H9 (cell line): ENCODE measurements around the gene ANKRD27. TPM values are rescaled to one million over a fixed set of nuclear protein-coding genes. Genes with fewer than 3 reads are reported as not detected.
A peak's percentile ranks its signal among the peaks of the same experiment; 100 is the strongest.

Source experiments
- DNase-seq: peaks from one replicate; pipeline ENCODE4 v3.0.0-alpha.2; 2017
- H2AFZ ChIP-seq: one replicate; pipeline ENCODE4 v1.6.1; 2013; ENCODE audit warnings: mild to moderate bottlenecking, low read length, control low read depth, moderate library complexity
- H2AK5ac ChIP-seq: 2 replicates; pipeline ENCODE4 v1.6.1; 2013; ENCODE audit warnings: low read length, control low read depth, mixed read lengths; ENCODE audit not compliant: insufficient read length
- H2BK120ac ChIP-seq: one replicate; pipeline ENCODE4 v1.6.1; 2013; ENCODE audit warnings: low read depth, mild to moderate bottlenecking, low read length, control low read depth, inconsistent platforms; ENCODE audit not compliant: poor library complexity, severe bottlenecking
- H2BK12ac ChIP-seq: 2 replicates; pipeline ENCODE4 v1.6.1; 2013; ENCODE audit warnings: low read length, control low read depth, mixed read lengths, low read depth; ENCODE audit not compliant: insufficient read length
- H2BK15ac ChIP-seq: 2 replicates; pipeline ENCODE4 v1.6.1; 2013; ENCODE audit warnings: low read depth, low read length, control low read depth
- H2BK20ac ChIP-seq: one replicate; pipeline ENCODE4 v1.6.1; 2013; ENCODE audit warnings: low read depth, mild to moderate bottlenecking, low read length, control low read depth, inconsistent platforms; ENCODE audit not compliant: poor library complexity, severe bottlenecking
- H2BK5ac ChIP-seq: 2 replicates; pipeline ENCODE4 v1.6.1; 2013; ENCODE audit warnings: low read length, control low read depth, mixed read lengths; ENCODE audit not compliant: insufficient read length
- H3K14ac ChIP-seq: 2 replicates; pipeline ENCODE4 v1.6.1; 2013; ENCODE audit warnings: low read length, control low read depth; ENCODE audit not compliant: insufficient read depth
- H3K18ac ChIP-seq: 2 replicates; pipeline ENCODE4 v1.6.1; 2013; ENCODE audit warnings: low read depth, mild to moderate bottlenecking, mixed read lengths, low read length, control low read depth; ENCODE audit not compliant: insufficient read length
- H3K23ac ChIP-seq: 2 replicates; pipeline ENCODE4 v1.6.1; 2013; ENCODE audit warnings: low read length, control low read depth, mixed read lengths, low read depth; ENCODE audit not compliant: insufficient read length
- H3K23me2 ChIP-seq: 2 replicates; pipeline ENCODE4 v1.6.1; 2013; ENCODE audit warnings: low read depth, mild to moderate bottlenecking, mixed read lengths, low read length, control low read depth; ENCODE audit not compliant: insufficient read length, poor library complexity, severe bottlenecking
- H3K27ac ChIP-seq: 2 replicates; pipeline ENCODE4 v1.5.1; 2013; ENCODE audit warnings: low read length, control low read depth, mixed read lengths, low read depth; ENCODE audit not compliant: insufficient read length
- H3K27me3 ChIP-seq: 2 replicates; pipeline ENCODE4 v1.6.1; 2013; ENCODE audit warnings: low read length, control low read depth, inconsistent platforms; ENCODE audit not compliant: insufficient read depth
- H3K4ac ChIP-seq: 2 replicates; pipeline ENCODE4 v1.6.1; 2013; ENCODE audit warnings: low read depth, mild to moderate bottlenecking, control low read depth, inconsistent platforms, low read length, moderate library complexity
- H3K4me1 ChIP-seq: 2 replicates; pipeline ENCODE4 v1.6.1; 2013; ENCODE audit warnings: low read length, control low read depth, inconsistent platforms; ENCODE audit not compliant: insufficient read depth
- H3K4me2 ChIP-seq: 2 replicates; pipeline ENCODE4 v1.6.1; 2013; ENCODE audit warnings: low read length, control low read depth, mixed read lengths; ENCODE audit not compliant: insufficient read length, insufficient read depth
- H3K56ac ChIP-seq: 2 replicates; pipeline ENCODE4 v1.6.1; 2013; ENCODE audit warnings: low read depth, mild to moderate bottlenecking, mixed read lengths, low read length, control low read depth; ENCODE audit not compliant: insufficient read length
- H3K79me1 ChIP-seq: 2 replicates; pipeline ENCODE4 v1.6.1; 2013; ENCODE audit warnings: low read depth, mild to moderate bottlenecking, moderate library complexity, low read length, control low read depth, inconsistent platforms; ENCODE audit not compliant: insufficient read depth, poor library complexity, severe bottlenecking
- H3K79me2 ChIP-seq: 2 replicates; pipeline ENCODE4 v1.6.1; 2013; ENCODE audit warnings: low read length, control low read depth, inconsistent platforms; ENCODE audit not compliant: insufficient read depth
- H3K9ac ChIP-seq: 2 replicates; pipeline ENCODE4 v1.6.1; 2013; ENCODE audit warnings: low read length, control low read depth, mixed read lengths; ENCODE audit not compliant: insufficient read length; ENCODE audit errors: extremely low read depth
- H3K9me3 ChIP-seq: one replicate; pipeline ENCODE4 v1.6.1; 2013; ENCODE audit warnings: low read depth, low read length, inconsistent platforms; ENCODE audit not compliant: control insufficient read depth
- H3T11ph ChIP-seq: one replicate; pipeline ENCODE4 v1.6.1; 2013; ENCODE audit warnings: mild to moderate bottlenecking, low read length, control low read depth, inconsistent platforms
- H4K20me1 ChIP-seq: one replicate; pipeline ENCODE4 v1.6.1; 2013; ENCODE audit not compliant: control insufficient read depth, insufficient read length, insufficient read depth
- H4K5ac ChIP-seq: 2 replicates; pipeline ENCODE4 v1.6.1; 2013; ENCODE audit warnings: low read depth, mild to moderate bottlenecking, mixed read lengths, low read length, control low read depth; ENCODE audit not compliant: insufficient read length
- H4K8ac ChIP-seq: replicated peaks from 2 replicates; pipeline ENCODE4 v1.6.1; 2013; ENCODE audit warnings: low read length, control low read depth, mixed read lengths, low read depth; ENCODE audit not compliant: insufficient read length
- H4K91ac ChIP-seq: 2 replicates; pipeline ENCODE4 v1.6.1; 2013; ENCODE audit warnings: low read depth, mild to moderate bottlenecking, moderate library complexity, mixed read lengths, low read length, control low read depth; ENCODE audit not compliant: insufficient read length
- H3K27ac Mint-ChIP-seq, 3 experiments: 2 replicates in 2 of 3; 3 replicates in 1 of 3; pipeline ENCODE4 v1.8.0; 2020 to 2021; ENCODE audit warnings: mixed read lengths in 3 of 3, mild to moderate bottlenecking in 1 of 3, moderate library complexity in 1 of 3
- H3K27me3 Mint-ChIP-seq: 2 replicates; pipeline ENCODE4 v1.8.0; 2021; ENCODE audit warnings: low read depth, mild to moderate bottlenecking, moderate library complexity, mixed read lengths
- H3K36me3 Mint-ChIP-seq, 3 experiments: 2 replicates in 2 of 3; 3 replicates in 1 of 3; pipeline ENCODE4 v1.8.0; 2020 to 2021; ENCODE audit warnings: low read depth in 3 of 3, mixed read lengths in 3 of 3; ENCODE audit not compliant: insufficient read depth in 1 of 3
- H3K4me1 Mint-ChIP-seq, 2 experiments: 2 replicates each; pipeline ENCODE4 v1.8.0; 2020; ENCODE audit warnings: mixed read lengths in 2 of 2
- H3K4me3 Mint-ChIP-seq, 2 experiments: 2 replicates in 1 of 2; 3 replicates in 1 of 2; pipeline ENCODE4 v1.8.0; 2020 to 2021; ENCODE audit warnings: mild to moderate bottlenecking in 2 of 2, mixed read lengths in 2 of 2, moderate library complexity in 1 of 2
- H3K9me3 Mint-ChIP-seq, 2 experiments: 2 replicates in 1 of 2; 3 replicates in 1 of 2; pipeline ENCODE4 v1.8.0; 2020; ENCODE audit warnings: mild to moderate bottlenecking in 2 of 2, mixed read lengths in 2 of 2, moderate library complexity in 1 of 2
- CTCF ChIP-seq: fragments of 200-600 bp; sonication (generic); conservative IDR thresholded peaks from 3 replicates; pipeline ENCODE4 v1.8.0; 2021; ENCODE audit warnings: antibody characterized with exemption, mild to moderate bottlenecking
- WGBS: extraction: QIAGEN DNeasy Blood & Tissue Kit; methylation state at CpG from one replicate; pipeline ENCODE4 v1.1.7; 2013; ENCODE audit warnings: missing lambda C conversion rate, low lambda C conversion rate, mixed read lengths; ENCODE audit not compliant: insufficient read length; ENCODE audit errors: extremely low coverage; 5-methylcytosine and 5-hydroxymethylcytosine counted together
- total RNA-seq: library from RNA; stranded (reverse); gene quantifications from 2 replicates; pipeline ENCODE4 v1.2.1, GENCODE V29; 2021

Gene ANKRD27
- total RNA-seq, 1 experiment from 2014 or later = 40.7 TPM

- Histone ChIP-seq H4K91ac (no peak overlapping the region), H2AFZ (no peak overlapping the region), H3K18ac (no peak overlapping the region), H2BK5ac (no peak overlapping the region), H3K9ac (no peak overlapping the region), H2BK120ac (no peak overlapping the region), H2BK15ac (no peak overlapping the region), H4K5ac (no peak overlapping the region), H2AK5ac (no peak overlapping the region), H3K4me1 (no peaks in the 10 kb centered on the region; the same call in 1 of the 2 replicates), H3K79me2 (no peaks in the 10 kb centered on the region), H3K4me2 (no peak overlapping the region), H3T11ph (no peak overlapping the region), H2BK12ac (no peak overlapping the region), H2BK20ac (no peak overlapping the region), H4K8ac (no peak overlapping the region), H3K27me3 (no peaks in the 10 kb centered on the region), H3K4ac (no peak overlapping the region), H3K23ac (no peak overlapping the region), H3K9me3 (no peaks in the 10 kb centered on the region), H3K56ac (no peak overlapping the region), H4K20me1 (no peaks in the 10 kb centered on the region), H3K27ac (no peak overlapping the region), H3K23me2 (no peaks in the 10 kb centered on the region), H3K14ac (no peak overlapping the region), H3K79me1 (no peaks in the 10 kb centered on the region)
- Mint-ChIP-seq H3K9me3 (no peaks in the 10 kb centered on the region), H3K4me1 (peaks cover 11 to 20% of the 10 kb centered on the region in 2 experiments), H3K27ac (0 out of 7 replicates have a peak overlapping the region, but pooled peaks of 1 of the 3 experiments have one; percentile 76), H3K36me3 (peaks cover 24 to 41% (median 40%) of the 10 kb centered on the region in 3 experiments; a peak in 6 of 7 replicates), H3K4me3 (no peak overlapping the region), H3K27me3 (no peaks in the 10 kb centered on the region)
- WGBS = no CpG with 5 or more reads among the region's 11 CpGs
- TF ChIP-seq CTCF = no peak
- no peak for DNase-seq
Observed at GRCh38 chr19:32649751-32650150, 25.2 kb downstream of the ANKRD27 start.
